C1 segment of cervical spinal cord (tissue), 14 donors: Measurements from ENCODE around the gene CDYL2.

Source experiments
- DNase-seq, 14 donors: peaks; one replicate each; lab custom pipeline; 2025; lab: John Stamatoyannopoulos, UW

Gene CDYL2

DNA sequence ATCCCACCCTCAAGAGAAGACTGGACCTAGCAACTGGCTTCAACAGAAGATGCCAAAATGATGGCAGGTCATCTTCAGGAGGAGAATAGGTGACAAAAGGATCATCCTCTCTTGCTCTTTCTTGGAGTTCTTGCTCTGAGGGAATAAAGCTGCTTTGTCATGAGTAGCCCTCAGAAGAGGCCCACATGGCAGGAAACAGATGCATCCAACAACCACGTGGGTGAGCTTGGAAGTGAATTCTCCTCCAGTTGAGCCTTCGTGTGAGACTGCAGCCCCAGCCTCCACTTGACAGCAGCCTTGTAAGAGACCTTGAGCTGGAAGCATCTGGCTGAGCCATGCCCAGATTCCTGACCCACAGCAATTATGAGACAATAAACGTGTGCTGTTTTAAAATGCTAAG, 176.1 kb downstream of the CDYL2 start:
- no peak for DNase-seq

- DNase-seq = no peak
These were observed 177.3 kb downstream of the CDYL2 start for GRCh38 chr16:80627108-80627507.

GRCh38 chr16:80623376-80623775, 181.0 kb downstream of the CDYL2 start:
- no peak for DNase-seq

DNA sequence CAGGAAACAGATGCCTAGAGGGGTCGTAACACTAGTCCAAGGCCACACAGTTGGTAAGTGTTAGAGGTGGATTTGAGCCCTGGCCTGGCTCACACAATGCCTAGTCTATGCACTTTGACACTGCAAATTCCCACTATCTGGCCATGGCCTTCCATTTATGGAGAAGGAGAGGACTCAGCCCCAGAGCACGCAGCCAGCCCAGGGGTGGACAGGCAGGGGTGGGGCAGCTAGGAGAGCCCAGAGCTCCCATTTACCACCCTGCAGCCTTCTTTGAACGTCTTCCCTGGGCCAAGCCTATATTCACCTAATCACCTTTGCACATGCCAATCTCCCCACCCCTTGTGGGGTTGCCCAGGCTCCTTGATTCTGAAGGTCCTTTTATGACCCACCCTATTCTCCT, 182.4 kb downstream of the CDYL2 start:
- DNase-seq = no peak

GRCh38 chr16:80620736-80621605, 183.4 kb downstream of the CDYL2 start:
- DNase-seq = peak in 1 of 14 donors; percentile 75

- DNase-seq = no peak
These were observed 184.6 kb downstream of the CDYL2 start for GRCh38 chr16:80619824-80620223.

DNA sequence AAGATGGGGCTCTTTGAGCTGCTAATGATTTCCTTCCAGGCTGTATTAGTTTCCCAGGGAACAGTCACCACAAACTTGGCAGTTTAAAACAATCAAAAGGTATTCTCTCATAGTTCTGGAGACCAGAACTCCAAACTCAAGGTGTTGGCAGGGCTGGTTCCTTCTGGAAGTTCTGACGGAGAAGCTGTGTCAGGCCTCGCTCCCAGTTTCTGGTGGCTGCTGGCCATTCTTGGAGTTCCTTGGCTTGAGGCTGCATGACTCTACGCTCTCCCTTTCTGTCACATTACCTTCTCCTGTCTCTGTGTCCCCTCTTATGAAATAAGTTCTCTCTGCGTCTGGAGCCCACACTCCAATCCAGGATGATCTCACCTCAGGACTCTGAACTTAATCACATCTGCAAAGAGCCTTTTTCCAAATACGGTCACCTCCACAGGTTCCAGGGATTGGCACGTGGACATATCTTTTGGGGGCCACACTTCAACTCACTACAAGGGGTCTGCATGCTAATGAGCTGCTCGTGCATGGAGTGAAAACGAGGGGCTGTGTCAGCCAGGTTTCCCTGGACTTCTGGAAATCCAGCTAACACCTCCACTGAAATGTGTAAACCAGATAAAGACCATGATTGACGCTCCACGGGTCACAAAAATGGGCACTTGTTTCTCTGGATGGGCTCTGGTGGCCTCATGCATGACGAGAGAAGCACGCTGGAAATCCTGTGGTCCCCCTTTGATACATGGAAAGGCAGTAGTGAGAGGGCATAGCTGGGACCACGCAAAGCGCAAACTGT, 185.3 kb downstream of the CDYL2 start:
- DNase-seq = no peak

DNA sequence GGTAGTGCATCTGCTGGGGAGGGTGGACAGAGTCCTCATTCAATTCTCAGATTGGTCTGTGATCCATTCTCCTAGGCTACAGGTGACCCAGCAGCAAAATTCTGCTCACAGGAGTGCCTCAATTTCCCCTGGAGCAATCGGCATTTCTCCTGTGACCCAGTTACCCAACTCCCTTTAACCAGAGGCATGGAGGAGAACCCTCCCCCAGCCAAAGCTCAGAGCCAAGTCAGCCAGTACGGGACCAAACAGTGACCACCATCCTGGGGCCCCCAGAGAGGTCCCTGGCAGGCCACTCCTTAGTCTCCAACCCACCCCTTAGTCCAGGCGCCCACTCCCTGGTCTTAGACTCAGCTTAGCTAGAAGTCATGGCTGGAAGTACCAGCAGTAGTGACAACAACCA, 188.0 kb downstream of the CDYL2 start:
- DNase-seq = peak in 1 of 14 donors; percentile 5

DNA sequence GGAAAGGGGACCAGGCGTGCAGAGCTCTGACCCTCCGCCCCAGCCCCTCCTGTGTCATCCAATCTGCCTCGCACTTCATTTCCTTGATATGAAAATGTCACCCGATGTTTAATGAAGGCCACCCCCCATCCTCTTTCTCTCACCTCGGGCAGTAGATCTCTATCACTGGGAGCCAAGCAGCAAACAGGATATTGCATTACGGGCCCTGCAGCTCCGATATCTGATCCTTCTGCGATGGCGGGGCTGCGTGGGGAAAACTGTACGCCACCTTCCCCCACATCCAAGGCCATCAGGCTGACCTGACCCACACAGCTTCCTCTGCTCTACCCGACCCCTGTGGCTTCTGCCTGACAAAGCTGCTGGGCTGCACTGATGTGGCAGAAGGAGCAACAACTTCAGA, 188.7 kb downstream of the CDYL2 start:
- DNase-seq = no peak

DNA sequence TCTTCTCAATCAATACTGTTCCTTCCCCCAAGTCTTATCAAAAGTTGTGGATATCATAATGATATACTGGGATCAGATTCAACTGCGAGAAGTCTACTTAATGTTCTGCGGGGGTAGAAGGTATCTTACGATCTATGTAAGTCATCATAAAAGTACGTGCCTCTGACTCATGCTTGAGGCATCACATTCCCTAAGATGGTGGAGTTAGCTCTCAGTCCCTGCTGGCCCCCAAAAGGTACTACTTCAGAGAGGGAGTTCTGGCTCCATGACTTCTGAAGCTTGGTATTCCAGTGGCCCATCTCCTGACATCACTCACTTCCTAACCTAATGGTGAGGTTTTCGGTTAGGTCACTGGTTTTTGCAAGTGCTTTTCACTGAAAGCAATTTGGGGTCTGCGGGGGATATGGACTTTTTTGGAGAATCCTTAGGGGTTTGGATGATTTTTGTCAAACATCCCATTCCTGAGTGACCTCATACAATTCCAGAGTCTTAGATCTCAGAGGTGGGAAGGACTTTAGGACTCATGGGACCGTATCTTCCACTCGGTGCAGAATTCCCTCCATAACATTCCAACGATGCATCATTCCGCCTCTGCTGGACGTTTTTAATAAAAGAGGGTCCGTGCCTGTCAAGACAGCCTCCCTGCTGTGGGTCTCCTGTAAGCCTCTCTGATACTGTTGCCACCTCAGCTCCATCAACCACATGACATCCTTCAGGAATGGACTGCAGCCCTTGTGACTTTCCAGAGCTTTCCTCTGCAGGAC, 189.3 kb downstream of the CDYL2 start:
- DNase-seq = no peak

- no peak for DNase-seq
These were observed 191.9 kb downstream of the CDYL2 start for GRCh38 chr16:80612461-80613017.

GRCh38 chr16:80611930-80612327, 192.5 kb downstream of the CDYL2 start:
- no peak for DNase-seq

DNA sequence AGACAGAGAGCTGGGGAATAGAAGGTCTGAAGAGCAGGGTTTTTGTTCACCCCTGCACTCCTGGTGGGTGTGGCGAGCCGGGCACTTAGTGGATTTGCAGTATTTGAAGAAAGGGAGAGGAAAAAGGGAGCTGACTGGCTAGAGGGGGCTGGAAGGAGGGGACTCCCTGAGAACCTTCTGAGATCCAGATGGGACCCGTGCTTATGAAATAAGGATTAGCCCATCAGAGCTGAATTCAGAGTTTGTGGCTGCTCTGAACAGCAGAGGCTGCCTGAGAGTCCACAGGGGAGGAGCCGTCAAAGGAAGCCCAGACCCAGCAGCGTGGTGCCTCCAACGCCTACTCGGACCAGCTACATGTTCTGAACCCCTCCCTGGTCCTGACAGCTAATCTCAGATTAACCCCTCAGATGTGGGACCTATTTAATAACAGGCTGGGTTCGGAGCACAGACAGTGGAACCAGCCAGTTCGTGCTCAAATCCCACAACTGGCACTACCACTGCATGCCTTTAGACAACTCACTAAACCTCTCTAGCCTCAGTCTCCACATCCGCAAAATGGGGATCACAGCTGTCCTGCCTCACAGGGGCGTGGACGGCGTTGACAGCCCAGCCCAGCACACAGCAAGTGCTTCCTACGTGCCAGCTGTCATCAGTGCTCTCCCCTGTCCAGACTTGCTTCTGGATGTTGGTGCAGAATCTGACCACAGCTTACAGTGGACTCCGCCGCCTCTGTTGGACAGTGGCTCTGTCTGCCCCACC, 193.0 kb downstream of the CDYL2 start:
- no peak for DNase-seq

GRCh38 chr16:80610481-80611156, 193.8 kb downstream of the CDYL2 start:
- DNase-seq = no peak

DNA sequence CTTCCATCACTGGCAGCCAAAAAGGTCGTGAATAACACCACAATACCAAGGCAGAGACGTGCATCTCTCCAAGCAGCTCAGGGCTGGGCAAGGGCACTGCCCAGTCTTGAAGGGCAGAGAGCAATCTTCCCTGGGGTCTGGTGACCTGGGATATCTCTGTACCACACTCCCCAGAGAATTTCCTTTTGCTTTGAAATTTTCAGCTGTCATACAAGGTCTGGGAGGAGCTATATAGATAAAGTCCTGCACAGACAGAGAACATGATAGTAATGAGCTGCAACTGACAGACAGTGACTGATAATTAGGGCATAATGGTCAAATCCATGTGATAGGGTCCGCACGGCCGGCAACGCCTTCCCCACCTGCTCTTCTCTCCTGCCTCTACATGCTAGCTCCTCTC, 195.5 kb downstream of the CDYL2 start:
- DNase-seq = no peak

DNA sequence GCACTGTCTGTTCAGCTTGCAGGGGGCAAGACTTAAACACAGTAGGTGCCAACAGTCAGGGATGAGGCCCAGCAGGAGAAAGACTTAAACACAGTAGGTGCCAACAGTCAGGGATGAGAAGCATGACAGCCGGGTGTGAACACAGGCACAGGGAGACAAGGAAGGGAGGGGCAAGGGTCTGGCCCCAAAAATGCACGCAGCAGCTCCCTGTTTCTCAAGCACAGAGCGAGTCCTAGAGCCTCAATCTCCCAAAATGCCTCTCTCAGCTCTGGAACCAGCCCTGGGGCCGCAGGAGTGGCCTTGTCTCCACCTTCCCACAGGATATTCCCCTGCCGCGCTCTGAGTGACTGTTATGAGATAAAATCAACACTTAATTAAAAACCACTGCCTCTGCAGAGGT, 197.2 kb downstream of the CDYL2 start:
- DNase-seq = no peak

DNA sequence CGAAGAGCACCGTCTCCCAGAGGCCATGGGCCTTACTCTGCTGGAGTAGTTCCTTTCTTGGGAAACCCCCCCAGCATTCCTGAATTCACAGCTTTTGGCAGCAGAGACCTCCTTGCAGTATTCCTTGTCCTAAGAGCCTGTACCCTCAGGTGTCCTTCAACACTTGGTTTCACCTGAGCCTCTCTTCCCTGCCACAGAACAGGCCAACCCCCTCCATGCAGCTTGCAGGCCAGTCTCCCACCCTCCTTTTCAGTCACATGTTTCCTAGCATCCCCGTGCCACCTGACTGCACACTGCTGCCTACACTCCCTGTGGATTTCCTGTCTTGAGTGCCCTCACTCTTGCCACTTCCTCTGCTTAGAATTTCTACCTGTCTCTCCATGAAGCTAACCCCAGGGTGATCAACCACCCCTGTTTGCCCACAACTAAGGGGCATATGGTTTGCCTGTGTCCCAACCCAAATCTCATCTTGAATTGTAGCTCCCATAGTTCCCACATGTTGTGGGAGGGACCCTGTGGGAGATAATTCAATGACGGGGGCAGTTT, 198.1 kb downstream of the CDYL2 start:
- no peak for DNase-seq

DNA sequence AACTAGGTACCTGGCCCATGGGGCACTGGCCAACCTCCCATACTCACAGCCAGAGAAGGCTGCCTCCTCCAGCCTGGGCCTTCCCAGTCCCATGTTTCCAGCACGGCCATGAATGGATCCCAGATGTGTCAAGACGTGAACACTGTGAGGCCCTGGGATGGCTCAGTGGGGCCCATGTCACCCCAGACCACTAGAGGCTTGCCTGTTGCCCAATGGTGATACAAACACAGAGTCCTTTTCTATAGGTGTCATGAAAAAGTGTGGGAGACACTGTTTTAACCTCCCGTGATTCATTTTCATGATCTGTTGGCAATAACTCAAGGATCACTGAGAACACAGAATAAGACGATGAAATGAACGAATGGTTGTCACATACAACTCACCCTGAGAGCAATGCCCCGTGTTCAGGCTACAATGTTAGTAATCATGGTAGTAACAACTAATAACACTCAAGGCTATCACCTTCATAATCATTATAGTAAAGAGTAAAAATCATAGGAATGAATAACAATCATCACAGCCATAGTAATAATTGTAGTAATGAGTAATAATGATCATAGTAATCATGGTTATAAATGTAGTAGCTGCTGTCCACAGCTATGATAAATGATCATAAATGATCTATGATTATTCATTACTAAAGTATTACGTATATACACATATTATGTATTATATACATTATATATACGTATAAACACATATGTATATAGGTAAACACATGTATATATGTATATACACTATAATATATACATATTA, 199.6 kb downstream of the CDYL2 start:
- no peak for DNase-seq

DNA sequence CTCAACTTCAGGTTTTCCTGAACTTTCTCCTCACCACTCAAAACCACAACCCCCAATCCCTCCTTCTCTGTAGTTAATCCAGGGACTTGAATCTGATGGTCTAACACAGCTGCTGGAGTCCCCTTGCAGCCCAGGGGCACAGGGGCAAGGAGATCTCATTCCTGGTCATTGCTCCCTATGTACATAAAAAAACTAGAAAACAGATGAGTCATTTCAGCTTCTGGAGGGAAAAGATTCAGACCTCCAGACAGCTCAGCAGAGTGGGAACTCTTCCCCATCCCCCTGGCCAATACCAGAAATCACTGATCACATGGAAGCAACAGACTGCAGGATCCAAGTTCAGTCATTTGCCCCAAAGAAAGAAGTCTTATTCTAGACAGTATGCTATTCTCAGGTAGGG, 201.5 kb downstream of the CDYL2 start:
- no peak for DNase-seq
